ENCODE measurements around the gene C10orf71. TPM values are rescaled to one million over a fixed set of nuclear protein-coding genes. Genes with fewer than 3 reads are reported as not detected.

The C10orf71 gene
- total RNA-seq, 1 experiment from 2014 or later: not detected

GRCh38 chr10:49260644-49261296 lies 38.2 kb upstream of the C10orf71 start:
- Histone ChIP-seq H3K27me3 (ENCODE audit: insufficient read depth, low read length) (peaks cover 43% of the 10 kb centered on the region; the same call in 1 of the 2 replicates), H3K4me2 (ENCODE audit: low read length) (no peak overlapping the region), H3K4me3 (replicated peaks in 1 of 2; ENCODE audit: low read depth in 1 of 2, low read length in 2 of 2) (no peak overlapping the region), H3K9me3 (ENCODE audit: control insufficient read depth in 1 of 2, insufficient read depth in 1 of 2, low read depth in 1 of 2, low read length in 2 of 2) (0 out of 4 replicates have a peak, but pooled peaks cover 0 to under 1% of the 10 kb centered on the region in 2 experiments), H3K9me2 (ENCODE audit: insufficient read depth) (no peaks in the 10 kb centered on the region), H3K79me2 (ENCODE audit: insufficient read depth, low read length) (no peaks in the 10 kb centered on the region), H3K9ac (ENCODE audit: low read length) (no peak overlapping the region), H4K20me1 (ENCODE audit: insufficient read depth) (no peaks in the 10 kb centered on the region), H3K4me1 (ENCODE audit: control insufficient read depth in 1 of 2, insufficient read depth in 2 of 2, low read length in 2 of 2) (no peaks in the 10 kb centered on the region), H3K36me3 (ENCODE audit: control insufficient read depth in 1 of 2, insufficient read depth in 2 of 2, low read length in 2 of 2) (no peaks in the 10 kb centered on the region), H2AFZ (ENCODE audit: low read depth, low read length, poor library complexity, severe bottlenecking) (no peak overlapping the region), H3K27ac (ENCODE audit: low read depth, low read length) (no peak overlapping the region)
- TF ChIP-seq CBX3 (IDR thresholded peaks at IDR 0.05; ENCODE audit: low read depth) (no peak), ELF1 (IDR thresholded peaks at IDR 0.05; ENCODE audit: borderline replicate concordance, low read depth) (no peak), CTCF (IDR thresholded peaks at IDR 0.05 in 2 of 3, conservative IDR thresholded peaks at IDR 0.05 in 1 of 3; ENCODE audit: borderline replicate concordance in 1 of 3, insufficient read depth in 1 of 3, low read depth in 2 of 3, low read length in 2 of 3) (no peak), EZH2 (IDR thresholded peaks at IDR 0.05) (no peak), SRF (IDR thresholded peaks at IDR 0.05; ENCODE audit: low read depth) (no peak)
- intact Hi-C loops (cut with micrococcal nuclease): no loop called here
- no peak for DNase-seq (ENCODE audit: low read depth, low spot score)
- ATAC-seq: no peak
- BruUV-seq (replicated peaks): no TSS peak
- ChIA-PET POLR2A (no interaction called here), CTCF (no interaction called here), RAD21 (ENCODE audit: low non-redundant PET in 1 of 2, low total read pairs in 2 of 2, uncharacterized antibody in 2 of 2, unreplicated experiment in 2 of 2) (no interaction called here)

GRCh38 chr10:49263591-49263990 lies 35.4 kb upstream of the C10orf71 start:
- ATAC-seq (no peak), DNase-seq (ENCODE audit: low read depth, low spot score) (no peak)
- Histone ChIP-seq H3K4me2 (ENCODE audit: low read length) (no peak overlapping the region), H3K79me2 (ENCODE audit: insufficient read depth, low read length) (no peaks in the 10 kb centered on the region), H3K27ac (ENCODE audit: low read depth, low read length) (no peak overlapping the region), H3K9ac (ENCODE audit: low read length) (no peak overlapping the region), H2AFZ (ENCODE audit: low read depth, low read length, poor library complexity, severe bottlenecking) (no peak overlapping the region), H3K9me3 (ENCODE audit: control insufficient read depth in 1 of 2, insufficient read depth in 1 of 2, low read depth in 1 of 2, low read length in 2 of 2) (0 out of 4 replicates have a peak, but pooled peaks cover 0 to 6% of the 10 kb centered on the region in 2 experiments), H3K4me1 (ENCODE audit: control insufficient read depth in 1 of 2, insufficient read depth in 2 of 2, low read length in 2 of 2) (no peaks in the 10 kb centered on the region), H3K27me3 (ENCODE audit: insufficient read depth, low read length) (peaks cover 29% of the 10 kb centered on the region; the same call in 1 of the 2 replicates), H3K4me3 (replicated peaks in 1 of 2; ENCODE audit: low read depth in 1 of 2, low read length in 2 of 2) (no peak overlapping the region), H3K36me3 (ENCODE audit: control insufficient read depth in 1 of 2, insufficient read depth in 2 of 2, low read length in 2 of 2) (no peaks in the 10 kb centered on the region), H3K9me2 (ENCODE audit: insufficient read depth) (no peaks in the 10 kb centered on the region), H4K20me1 (ENCODE audit: insufficient read depth) (no peaks in the 10 kb centered on the region)
- ChIA-PET CTCF (no interaction called here), POLR2A (no interaction called here), RAD21 (ENCODE audit: low non-redundant PET in 1 of 2, low total read pairs in 2 of 2, uncharacterized antibody in 2 of 2, unreplicated experiment in 2 of 2) (no interaction called here)
- no TSS peak for BruUV-seq (replicated peaks)
- TF ChIP-seq TCF7L2 (IDR thresholded peaks at IDR 0.05; ENCODE audit: borderline replicate concordance, extremely low read depth, insufficient read depth, insufficient read length): no peak
- intact Hi-C loops (cut with micrococcal nuclease): no loop called here

Measured in HCT116 (cell line).